GM12801 (cell line): Measurements from ENCODE around the gene LRP6.

ENCODE experiments used
- TF ChIP-seq, protein P1 (sequence below): IDR thresholded peaks from one replicate; pipeline ENCODE4 v1.5.1; 2011; ENCODE audit warnings: control low read depth; ENCODE audit not compliant: insufficient read length; ENCODE audit errors: extremely low read depth

The LRP6 gene

DNA sequence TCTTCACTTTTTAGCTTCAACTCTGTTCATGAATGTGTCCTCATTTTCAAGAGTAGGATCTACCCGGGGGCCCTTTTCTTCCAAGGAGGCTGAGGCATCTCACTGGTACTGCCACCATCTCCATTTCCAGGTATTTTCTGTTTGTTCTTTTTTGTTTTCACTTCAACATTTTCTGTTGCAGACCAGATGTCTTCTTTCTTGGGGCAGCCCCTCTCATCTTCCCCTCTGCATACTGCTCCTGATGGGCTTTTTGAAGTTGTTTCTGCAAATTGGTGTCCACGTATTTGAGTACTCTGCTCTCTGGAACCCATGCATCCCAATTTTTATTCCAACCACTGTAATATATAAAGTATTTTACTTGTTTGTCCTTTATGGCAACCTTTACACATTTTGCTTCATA lies 66.5 kb downstream of the LRP6 start:
- TF ChIP-seq, protein P1, sequence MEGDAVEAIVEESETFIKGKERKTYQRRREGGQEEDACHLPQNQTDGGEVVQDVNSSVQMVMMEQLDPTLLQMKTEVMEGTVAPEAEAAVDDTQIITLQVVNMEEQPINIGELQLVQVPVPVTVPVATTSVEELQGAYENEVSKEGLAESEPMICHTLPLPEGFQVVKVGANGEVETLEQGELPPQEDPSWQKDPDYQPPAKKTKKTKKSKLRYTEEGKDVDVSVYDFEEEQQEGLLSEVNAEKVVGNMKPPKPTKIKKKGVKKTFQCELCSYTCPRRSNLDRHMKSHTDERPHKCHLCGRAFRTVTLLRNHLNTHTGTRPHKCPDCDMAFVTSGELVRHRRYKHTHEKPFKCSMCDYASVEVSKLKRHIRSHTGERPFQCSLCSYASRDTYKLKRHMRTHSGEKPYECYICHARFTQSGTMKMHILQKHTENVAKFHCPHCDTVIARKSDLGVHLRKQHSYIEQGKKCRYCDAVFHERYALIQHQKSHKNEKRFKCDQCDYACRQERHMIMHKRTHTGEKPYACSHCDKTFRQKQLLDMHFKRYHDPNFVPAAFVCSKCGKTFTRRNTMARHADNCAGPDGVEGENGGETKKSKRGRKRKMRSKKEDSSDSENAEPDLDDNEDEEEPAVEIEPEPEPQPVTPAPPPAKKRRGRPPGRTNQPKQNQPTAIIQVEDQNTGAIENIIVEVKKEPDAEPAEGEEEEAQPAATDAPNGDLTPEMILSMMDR = no peak

DNA sequence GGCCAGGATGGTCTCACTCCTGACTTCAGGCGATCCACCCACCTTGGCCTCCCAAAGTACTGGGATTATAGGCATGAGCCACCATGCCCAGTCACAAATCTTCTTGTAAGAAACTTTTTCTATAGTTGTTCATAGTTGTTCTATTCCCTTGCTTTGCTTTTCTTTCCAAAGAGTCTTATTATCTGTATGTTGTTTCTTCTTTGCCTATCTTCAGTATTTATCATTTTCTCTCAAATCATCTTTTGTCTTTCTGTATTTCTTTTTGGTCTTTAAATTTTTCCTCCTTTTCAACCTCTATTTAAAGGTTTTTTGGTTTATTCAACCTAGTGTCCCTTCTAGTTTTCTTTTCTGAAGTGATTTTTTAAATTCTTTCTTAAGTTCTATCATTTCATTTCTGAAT lies 68.7 kb downstream of the LRP6 start:
- TF ChIP-seq, protein P1 = no peak

DNA sequence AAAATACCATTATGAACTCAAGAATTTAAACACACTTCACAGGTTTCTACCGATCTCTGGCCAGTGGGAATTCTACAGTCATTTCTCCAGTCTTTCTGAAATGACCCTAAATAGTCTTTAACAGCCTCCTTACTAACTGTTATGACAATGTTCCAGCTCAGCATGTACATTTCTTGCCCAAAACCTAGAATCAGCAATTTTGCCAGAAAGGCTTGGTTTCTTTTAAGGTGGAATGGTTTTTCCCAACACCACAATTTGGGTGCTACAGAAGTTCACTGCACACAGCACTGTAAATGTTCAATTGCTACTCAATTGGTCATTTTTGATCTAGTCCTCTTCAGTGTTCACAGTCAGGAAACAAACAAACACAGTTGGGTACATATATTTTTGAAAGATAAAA lies 69.7 kb downstream of the LRP6 start:
- TF ChIP-seq, protein P1 = no peak

DNA sequence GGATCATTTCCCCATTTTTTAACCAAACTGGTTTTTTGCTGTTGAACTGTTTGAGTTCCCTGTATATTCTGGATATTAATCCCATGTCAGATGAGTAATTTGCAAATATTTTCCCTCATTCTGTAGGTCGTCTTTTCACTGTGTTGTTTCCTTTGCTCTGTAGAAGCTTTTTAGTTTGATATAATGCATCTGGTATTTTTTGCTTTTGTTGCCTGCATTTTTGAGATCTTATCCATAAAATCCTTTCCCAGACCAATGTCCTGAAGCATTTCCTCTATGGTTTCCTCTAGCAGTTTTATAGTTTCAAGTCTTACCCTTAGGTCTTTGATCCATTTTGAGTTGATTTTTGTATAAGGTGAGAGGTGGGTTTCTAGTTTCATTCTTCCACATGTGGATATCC lies 71.3 kb downstream of the LRP6 start:
- TF ChIP-seq, protein P1 = no peak

DNA sequence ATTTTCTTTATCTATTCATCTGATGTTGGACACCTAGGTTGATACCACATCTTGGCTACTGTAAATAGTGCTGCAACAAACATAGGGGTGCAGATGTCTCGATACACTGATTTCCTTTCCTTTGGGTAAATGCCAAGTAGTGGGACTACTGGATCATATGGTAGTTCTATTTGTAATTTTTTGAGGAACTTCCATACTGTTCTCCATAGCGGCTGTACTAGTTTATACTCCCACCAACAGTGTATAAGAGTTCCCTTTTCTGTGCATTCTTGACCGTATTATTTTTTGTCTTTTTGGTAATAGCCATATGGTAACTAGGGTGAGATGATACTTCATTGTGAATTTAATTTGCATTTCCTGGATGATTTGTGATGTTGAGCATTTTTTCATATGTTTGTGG lies 71.8 kb downstream of the LRP6 start:
- TF ChIP-seq, protein P1 = no peak

DNA sequence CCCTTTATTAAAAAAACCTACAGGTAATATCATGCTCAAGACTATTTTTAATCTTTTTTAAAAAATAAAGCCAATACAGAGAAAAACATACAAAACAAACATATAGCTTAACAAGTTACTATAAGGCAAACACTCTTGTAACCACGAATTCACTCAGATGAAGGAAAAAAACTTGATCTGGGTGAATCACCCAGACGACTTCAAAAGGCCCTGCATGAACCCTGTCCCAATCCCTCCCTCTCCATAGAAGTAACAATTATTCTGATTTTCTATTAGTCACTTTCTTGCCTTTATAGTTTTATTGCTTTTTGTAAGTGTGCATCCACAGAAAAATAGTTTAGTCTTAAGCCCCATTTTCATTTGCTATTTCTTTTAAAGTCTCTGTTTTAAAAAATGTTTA lies 72.6 kb downstream of the LRP6 start:
- TF ChIP-seq, protein P1 = no peak

DNA sequence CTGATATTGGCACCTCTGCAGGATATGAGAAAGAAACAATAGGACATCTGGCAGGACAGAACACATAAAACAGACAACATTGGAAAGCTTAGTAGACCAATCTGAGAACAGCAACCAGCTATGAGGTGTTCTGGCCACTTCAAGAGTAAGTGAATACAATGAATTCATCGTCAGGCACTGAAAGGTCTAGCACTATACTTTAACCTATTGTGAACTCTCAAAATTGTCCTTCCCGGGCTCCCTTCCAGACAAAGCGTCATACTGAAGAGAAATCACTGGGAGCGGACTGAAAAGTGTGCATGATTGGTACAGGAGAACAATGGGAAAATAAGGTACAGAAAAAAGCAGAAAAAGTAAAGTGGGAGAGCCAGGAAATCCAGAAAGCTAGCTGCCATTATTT lies 75.8 kb downstream of the LRP6 start:
- TF ChIP-seq, protein P1 = no peak

DNA sequence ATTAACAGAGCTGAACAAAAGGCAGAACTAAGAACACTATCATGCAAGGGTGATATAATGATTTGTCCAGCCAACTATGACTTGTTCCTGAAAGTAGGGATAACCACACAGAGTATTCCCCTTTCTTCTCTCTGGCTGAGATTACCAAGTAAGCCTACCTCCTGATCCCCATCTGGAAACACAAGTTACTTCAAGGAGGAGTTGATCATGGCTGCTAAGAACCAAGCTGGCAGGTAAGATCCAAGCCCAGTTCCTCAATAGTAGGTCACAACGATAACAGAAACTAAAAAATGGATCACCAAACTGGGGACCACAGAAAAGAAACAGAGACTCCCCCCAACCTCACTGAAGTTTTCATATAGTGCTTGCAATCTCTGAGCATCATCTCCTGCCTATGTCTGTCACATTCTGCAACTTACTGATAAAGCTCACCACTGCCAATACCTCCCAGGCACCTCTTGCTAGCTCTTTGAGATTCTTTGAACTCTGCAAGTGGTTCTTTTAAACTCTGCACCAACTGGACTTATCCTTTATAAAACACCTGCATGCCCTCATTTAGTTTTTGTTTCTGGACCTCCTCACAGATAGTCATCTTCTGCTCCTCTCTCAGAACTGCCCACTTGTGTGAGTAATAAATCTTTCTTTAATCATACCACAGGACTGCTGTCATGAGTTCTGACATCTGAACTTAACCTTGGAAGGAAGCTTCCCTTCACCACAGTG lies 76.6 kb downstream of the LRP6 start:
- TF ChIP-seq, protein P1 = no peak
